ENCODE measurements around the gene PAPOLG.

PAPOLG gene

DNA sequence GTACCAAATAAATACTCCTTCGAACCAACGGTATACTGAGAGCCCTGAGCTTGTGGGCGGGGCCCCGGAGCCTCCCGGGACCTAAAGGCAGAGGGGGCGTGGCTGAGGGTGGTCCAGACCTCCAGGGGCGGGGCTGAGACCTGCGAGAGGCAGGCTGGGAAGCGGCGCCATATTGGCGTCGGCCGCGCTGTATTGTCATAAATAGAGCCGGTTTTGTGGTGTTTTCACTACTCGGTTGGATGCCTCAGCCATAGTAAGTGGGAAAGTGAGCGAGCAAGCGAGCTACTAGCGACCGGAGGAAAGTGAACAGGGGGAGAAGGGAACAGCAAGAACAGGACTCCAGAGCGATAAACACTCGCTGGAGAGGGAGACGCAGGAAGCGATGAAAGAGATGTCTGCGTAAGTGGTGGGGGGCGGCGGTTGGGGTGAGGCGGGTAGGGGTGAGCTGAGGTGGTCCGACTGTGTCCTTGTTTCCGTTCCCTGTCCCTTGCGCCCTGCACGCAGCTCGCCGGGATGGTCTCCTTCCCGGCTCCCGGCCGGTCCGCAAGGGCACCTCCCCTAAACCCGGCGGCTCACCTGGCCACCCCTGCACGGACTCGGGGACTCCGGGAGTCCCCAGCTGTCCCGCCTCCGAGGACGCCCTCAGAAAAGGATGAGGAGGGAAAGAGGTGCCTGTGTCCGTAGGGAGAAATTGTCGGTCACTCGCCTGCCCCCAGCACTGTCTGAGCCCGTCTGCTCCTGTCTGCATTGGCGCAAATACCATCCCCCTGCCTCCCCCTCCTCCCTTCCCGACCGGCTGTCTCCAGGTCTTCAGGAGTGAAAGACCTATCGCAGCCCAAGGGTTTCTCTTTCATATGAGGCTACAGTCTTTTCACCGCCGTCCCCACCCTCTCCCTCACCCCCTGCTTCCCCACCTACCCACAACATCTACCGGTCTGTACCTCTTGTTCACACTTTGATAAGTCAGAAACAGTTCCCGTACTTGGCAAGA lies at the start of gene PAPOLG:
PAPOLG (plus strand) TSS at position 172 of the 991 bp plus-strand sequence; CDS start at position 383, 211 bp downstream.
- peak; percentile 88 for DNase-seq (ENCODE audit: low spot score)

DNA sequence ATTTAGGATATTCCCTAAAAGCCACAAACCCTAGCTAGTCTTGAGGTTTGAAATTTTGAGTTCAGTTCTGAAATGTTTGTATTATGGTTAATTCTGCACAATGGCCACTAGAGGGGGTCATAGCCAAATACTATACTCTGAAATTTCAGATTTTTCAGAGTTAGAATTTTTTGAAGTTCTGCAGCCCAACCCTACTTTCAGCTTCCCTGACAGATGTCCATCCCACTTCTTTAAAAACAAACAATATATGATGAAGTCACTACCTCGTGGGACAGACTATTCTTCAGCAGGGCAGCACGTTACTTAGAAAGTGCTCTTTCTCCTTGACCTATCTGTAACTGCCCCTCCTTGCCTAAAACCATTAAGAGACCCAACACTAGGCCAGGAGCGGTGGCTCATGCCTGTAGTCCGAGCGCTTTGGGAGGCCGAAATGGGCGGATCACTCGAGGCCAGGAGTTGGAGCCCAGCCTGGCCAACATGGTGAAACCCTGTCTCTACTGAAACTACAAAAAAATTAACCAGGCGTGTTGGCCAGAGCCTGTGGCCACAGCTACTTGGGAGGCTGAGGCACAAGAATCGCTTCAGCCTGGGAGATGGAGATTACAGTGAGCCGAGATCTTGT lies 48.2 kb upstream of the PAPOLG start:
- peak; percentile 73 for DNase-seq (ENCODE audit: low spot score)

DNA sequence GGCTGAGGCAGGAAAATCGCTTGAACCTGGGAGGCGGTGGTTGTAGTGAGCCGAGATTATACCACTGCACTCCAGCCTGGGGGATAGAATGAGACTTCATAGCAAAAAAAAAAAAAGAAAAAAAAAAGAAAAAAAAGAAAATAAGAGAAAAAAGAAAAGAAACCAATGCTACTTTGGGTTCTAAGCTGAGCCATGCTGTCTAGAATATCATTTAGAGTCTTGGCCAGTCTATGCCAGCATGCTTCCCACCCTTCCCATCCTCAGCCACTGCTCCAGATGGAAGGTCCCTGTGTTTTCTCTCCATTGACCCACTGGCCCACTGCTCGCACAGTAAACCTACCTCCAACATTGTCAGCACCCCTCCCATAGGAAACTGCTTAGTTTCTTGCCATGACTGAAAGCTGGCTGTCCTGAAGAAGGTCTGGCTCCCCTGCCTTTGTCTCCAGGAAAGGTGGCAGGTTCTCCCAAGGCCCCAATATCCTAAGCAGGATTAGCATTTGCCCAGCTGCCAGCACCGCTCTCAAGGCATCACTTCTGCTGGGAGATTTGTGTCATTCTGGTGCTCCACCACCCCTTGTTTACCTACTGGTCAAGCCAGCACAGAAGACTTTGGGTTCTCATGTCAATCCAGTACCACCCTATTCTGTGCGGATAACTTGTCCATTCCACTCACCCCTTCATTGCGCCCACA lies 47.3 kb upstream of the PAPOLG start:
- DNase-seq (ENCODE audit: low spot score), result no peak

DNA sequence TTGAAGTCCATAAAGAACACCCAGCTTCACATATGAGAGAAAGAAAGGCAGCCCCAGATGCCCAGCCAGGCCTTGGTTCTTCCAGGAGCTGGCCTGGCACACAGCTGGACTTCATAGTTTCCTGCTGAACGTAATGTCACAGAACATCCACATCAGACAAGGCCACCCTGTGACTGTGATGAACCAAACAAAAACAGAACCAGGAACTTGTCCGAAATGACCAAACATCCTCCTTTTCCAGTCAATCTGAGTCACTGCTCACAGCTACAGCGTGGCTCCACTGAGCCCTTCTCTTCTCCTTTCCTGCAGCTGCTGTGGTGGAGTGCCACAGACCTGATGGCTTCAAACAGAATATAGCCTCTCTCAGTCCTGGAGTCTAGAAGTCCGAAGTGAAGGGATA lies 45.4 kb upstream of the PAPOLG start:
- DNase-seq (ENCODE audit: low spot score), result no peak

DNA sequence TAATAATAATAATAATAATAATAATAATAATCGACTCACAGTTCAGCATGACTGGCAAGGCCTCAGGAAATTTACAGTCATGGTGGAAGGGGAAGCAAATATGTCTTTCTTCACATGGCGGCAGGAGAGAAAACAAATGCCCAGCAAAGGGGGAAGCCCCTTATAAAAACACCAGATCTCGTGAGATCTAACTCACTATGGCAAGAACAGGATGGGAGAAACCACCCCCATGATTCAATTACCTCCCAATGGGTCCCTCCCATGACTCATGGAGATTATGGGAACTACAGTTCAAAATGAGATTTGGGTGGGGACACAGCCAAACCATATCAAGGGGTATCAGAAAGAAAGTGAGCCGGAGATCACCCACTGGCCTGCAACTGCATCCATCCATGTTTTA lies 40.5 kb upstream of the PAPOLG start:
- DNase-seq (ENCODE audit: low spot score), result no peak

DNA sequence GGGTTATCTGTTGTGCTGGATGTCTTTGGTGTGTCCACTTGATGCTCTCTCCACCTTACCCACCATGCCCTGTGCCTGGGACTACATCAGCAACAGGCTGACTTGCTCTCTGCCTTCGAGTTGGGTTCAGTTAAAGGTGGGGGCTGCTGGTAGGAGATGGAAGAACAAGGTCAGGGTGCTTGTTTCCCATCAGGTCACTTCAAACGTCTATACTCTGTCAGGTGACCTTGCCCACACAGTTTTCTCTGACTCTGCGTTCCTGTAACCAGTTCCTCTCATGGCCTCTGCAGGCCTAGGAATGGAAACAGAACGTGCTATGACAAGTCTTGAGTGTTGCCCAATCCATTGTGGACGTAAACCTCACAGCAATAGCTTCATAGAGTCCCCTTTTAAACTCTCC lies 38.4 kb upstream of the PAPOLG start:
- DNase-seq (ENCODE audit: low spot score), result no peak

DNA sequence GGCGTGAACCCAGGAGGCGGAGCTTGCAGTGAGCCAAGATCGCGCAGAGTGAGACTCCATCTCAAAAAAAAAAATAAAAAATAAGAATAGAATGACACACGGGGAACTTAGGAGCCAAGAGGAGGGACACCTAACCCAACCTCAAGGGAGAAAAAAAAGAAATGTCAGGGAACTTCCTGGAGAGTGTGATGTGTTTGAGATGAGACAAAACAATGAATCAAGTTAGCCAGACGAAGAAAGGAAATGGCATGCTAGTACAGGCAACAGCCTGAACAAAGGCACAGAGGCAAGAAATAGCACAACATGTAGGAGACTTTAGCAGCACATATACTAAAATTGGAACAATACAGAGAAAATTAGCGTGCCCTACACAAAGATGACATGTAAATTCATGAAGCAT lies 36.7 kb upstream of the PAPOLG start:
- DNase-seq (ENCODE audit: low spot score), result no peak

DNA sequence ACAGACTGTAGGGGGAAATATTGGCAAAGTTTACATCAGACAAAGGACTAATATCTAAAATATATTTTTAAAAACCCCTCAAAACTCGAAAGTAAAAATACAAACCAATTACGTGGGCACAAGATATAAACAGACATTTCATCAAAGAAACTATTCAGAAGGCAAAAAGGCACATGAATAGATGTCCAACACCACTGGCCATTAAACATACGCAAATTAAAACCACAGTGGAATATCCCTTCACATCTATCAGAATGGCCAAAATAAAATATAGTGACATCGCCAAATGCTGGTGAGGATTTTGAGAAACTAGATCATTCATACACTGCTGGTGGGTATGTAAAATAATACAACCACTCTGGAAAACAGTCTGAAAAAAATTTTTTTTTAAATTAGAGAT lies 30.6 kb upstream of the PAPOLG start:
- DNase-seq (ENCODE audit: low spot score), result no peak

DNA sequence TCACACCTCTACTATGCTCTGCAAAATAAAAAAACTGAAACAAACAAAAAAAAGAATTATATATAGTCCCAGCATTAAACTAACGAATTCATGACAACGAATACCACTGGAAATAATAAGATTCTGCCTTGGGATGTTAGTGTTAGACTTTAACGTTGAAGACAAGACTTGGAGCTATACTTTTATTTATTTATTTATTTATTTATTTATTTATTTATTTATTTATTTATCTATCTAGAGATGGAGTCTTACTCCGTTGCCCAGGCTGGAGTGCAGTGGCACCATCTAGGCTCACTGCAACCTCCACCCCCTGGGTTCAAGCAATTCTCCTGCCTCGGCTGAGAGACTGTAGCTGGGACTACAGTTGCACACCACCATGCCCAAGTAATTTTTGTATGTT lies 27.2 kb upstream of the PAPOLG start:
- DNase-seq (ENCODE audit: low spot score), result no peak

DNA sequence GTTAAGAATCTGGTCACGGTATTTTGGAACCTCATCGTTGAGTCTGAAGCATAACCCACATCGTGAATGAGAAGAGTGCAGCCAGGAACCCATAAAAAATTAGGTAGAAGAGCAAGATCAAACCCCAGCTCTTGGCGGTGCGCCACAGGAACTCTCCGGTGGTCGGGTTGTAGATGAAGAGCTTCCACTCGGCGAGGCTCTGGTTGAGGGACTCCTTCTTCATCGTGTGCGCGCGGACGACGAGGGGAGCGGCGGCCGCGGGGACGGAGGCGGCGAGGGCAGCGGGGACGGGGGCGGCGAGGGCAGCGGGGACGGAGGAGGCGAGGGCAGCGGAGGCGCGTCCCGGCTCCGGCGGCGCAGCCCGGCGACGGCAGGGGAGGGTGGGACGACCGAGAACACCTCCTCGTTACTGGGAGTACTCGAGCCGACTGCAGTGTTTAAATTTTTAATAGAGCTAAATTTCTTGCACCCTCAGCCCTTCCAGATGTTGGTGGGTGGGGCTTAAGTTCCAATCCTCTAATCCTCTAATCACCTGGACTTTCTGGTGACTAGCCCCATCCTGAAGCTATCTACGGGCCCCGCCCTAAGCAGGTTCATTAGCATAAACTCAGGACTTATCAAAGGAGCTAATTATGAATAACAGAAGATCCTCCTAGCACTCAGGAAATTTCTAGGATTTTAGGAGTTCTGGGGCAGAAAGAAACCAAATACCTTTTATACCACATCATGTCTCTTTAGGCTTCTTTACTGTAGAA lies 20.4 kb upstream of the PAPOLG start:
- DNase-seq (ENCODE audit: low spot score), result no peak

DNA sequence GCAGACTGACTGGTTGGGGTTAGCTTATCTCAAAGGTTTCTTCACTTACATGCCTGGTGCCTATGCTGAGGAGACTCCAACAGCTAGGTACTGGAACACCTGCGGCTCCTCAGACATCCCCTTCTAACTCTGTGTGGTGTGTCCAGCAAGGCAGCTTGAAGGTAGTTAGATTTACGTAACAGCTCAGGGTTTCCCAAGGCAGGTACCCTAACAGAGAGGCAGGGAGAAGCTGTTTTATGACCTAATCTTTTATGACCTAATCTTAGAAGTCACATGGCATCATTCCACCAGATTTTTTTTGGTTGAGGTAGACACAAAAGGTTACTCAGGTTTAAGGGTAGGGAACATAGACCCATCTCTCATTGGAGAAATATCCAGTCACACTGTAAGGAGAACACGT lies 17.4 kb upstream of the PAPOLG start:
- DNase-seq (ENCODE audit: low spot score), result no peak

DNA sequence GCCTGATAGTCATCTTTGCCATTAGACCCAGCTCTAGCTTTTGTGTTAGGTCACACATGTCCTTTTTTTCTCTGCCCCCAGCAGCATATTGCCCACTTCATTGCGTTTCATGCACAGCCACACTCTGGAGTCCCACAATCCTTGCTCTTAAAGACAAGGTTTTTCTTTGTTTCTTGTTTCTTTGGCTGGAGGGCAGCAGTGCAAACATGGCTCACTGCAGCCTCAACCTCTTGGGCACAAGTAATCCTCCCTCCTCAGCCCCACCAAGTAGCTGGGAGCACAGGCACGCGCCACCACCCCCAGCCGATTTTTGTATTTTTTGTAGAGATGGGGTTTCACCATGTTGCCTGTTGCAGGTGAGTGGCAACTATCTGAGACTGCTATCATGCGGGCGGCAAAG lies 16.9 kb upstream of the PAPOLG start:
- DNase-seq (ENCODE audit: low spot score), result no peak

DNA sequence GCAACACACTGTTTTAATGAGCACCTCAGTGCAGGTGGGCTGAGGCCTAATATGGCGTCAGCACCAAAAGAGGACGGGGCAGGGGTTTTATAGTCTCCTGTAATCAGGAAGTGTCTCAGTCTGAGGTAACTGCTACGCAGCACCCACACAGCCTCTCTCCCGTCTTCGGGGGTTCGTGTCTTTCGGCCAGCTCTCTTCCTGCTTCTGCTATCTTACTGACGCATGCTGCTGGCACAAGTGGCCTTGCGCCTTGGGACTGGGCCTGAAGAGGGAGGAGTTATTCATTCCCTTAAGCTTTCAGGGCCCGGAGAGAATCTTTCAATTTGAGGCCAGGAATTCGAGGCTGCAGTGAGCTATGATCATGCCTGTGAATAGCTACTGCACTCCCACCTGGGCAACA lies 14.5 kb upstream of the PAPOLG start:
- no peak for DNase-seq (ENCODE audit: low spot score)

DNA sequence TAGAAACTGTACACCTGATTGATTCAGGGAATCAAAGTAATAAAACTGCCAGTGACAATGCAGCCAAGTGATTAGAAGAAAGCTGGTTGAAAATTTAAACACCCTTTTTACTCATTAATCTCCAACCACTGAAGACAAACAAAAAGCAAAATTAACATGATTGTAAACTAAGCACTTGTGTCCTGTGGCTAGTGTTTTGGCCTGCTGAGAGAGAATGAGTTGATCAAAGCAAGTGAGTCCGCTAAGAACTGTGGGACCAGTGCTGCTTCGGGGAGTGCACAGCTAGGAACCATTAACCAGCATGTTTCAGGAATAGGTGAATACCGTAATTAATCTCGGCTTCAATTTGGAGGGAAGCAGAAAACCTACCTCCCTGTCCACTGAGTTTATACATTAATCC lies 13.6 kb upstream of the PAPOLG start:
- DNase-seq (ENCODE audit: low spot score), result no peak

DNA sequence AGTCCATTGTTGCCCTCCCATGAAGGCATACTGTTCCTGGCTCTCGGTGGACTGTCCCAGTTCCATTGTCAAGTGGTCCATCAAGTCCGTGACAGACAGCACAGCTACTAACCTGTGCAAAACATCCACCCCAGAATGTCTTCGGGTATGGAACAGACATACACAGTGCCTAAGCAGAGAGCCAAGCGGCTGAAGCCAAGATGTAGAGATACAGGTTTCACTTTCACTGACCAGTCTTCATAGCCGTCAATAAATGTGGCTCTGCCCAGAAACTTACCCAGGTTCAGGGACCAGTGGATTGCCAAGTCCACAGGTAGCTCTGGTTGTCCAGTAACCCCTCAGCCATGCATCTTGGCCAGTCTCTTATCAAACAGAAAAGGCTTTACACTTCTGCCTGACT lies 10.7 kb upstream of the PAPOLG start:
- no peak for DNase-seq (ENCODE audit: low spot score)

DNA sequence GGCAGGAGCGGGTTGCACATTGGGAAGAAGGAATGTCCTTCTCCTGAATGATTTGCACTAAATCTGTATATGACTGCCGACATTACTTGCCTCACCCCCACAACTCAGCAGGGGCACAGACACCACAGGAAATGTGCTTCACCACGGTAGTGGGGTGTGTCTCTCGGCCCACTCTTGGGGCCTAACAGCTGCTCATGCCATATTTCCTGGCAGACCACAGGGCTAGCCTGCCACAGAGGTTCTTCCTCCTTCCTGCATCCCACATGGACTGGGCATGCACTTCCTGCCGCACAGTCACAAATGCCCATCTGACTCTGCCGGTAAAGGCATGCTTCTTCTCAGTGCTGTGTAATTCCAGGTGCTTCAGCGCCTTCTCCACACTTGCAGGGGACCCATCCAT lies 10.3 kb upstream of the PAPOLG start:
- DNase-seq (ENCODE audit: low spot score), result no peak

DNA sequence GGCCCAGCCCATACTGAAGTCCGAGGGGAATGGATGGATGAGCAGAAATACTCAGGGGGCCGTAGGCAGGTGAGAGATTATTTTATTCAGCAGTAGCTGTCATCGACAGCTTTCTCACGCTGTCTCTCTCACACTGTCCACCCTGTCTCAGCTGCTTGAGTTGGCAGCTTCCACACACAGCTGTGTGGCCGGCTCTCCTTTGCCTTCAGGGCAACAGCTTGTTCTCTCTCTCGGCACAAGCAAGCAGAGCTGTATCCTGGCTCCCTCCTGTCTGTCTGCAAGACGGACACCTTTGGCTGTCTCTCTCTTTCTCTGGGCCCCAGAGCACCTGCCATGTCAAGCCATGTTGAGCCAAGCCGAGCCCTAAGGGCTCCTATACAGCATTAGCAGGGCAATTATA lies 9.8 kb upstream of the PAPOLG start:
- no peak for DNase-seq (ENCODE audit: low spot score)

DNA sequence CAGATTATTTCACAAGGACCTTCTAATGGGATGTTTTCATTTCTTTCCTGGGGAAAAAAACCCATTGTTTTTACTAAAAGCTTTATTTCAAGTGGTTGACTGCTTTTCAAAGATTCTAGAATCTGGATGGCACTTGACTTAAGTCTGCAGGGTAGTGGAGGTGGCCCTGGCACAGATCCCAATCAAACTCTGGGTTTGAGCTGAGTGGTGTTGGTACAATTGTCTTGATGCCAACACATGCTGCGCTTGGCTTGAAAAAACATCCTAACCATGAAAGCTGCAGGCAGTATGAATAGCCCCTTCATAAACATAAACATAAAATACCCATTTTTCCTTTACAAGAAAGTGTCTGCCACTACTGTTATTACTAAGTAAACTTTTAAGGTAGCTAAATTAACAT lies 3.6 kb downstream of the PAPOLG start:
- no peak for DNase-seq (ENCODE audit: low spot score)

DNA sequence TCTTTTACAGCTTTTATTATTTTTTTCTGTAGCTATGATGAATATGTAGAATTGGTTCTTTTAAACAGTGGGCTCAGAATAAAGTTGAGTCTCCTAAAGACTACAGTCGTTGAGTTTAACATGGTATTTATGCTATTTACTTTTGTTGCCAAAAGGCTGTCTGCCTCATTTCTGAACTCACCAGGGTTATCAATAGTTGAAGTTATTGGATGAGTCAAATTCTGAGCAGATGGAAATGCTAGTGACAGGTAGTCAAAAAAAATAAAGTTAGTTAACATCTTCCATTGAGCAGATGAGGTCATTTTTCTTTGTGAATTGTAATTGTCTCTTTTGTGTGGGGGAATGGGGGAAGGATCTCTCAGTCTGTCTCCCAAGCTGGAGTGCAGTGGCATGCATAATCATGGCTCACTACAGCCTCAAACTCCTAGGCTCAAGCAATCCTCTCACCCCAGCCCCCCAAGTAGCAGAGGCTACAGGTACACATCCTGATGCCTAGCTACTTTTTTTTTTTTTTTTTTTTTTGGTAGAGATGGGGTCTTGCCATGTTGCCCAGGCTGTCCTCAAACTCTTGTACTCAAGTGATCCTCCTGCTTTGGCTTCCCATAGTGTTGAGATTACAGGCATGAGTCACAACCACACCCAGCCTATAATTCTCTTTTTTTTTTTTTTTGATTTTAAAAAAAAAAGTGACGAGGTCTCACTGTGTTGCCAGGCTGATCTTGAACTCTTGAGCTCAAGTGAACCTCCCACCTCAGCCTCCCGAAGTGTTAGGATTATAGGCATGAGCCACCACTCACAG lies 8.9 kb downstream of the PAPOLG start:
- no peak for DNase-seq (ENCODE audit: low spot score)

DNA sequence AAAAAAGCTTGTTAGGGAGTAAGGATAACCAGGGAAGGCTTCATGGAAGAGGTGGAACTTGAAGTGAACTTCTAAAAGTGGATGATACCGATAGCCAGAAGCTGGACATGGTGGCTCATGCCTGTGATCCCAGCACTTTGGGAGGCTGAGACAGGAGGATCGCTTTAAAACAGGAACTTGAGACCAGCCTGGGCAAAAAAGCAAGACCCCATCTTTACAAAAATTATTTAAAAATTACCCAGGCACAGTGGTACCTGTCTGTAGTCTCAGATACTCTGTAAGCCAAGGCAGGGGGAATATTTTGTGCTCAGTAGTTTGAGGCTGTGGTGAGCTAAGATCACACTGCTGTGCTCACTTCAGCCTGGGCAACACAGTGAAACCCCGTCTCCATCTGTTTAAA lies 10.2 kb downstream of the PAPOLG start:
- DNase-seq (ENCODE audit: low spot score), result no peak

DNA sequence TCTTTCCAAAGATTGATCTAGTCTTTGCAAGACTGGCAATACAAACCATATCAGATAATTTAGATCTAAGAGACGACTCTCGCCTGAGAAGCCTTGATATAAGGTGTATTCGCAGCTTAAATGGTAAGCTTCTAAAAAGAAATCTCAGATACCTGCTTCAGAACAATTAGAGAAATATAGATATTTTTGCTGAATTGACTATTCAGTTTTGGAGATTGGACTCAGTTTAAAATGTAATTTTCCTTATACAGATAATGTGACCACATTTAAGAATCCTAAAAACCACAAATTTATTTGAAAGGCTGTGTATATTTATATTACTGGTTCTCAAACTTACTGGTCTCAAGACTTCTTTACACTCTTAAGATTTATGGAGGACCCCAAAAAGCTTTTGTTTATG lies 15.4 kb downstream of the PAPOLG start:
- DNase-seq (ENCODE audit: low spot score), result no peak

Data from COLO829 (cell line).